ENCODE data around the gene ZYG11B.
"Not testable (repeated sequence)": the region's sequence is repeated elsewhere in the genome, so short reads cannot be mapped to it uniquely, and the experiment has no call there.

Gene ZYG11B

DNA sequence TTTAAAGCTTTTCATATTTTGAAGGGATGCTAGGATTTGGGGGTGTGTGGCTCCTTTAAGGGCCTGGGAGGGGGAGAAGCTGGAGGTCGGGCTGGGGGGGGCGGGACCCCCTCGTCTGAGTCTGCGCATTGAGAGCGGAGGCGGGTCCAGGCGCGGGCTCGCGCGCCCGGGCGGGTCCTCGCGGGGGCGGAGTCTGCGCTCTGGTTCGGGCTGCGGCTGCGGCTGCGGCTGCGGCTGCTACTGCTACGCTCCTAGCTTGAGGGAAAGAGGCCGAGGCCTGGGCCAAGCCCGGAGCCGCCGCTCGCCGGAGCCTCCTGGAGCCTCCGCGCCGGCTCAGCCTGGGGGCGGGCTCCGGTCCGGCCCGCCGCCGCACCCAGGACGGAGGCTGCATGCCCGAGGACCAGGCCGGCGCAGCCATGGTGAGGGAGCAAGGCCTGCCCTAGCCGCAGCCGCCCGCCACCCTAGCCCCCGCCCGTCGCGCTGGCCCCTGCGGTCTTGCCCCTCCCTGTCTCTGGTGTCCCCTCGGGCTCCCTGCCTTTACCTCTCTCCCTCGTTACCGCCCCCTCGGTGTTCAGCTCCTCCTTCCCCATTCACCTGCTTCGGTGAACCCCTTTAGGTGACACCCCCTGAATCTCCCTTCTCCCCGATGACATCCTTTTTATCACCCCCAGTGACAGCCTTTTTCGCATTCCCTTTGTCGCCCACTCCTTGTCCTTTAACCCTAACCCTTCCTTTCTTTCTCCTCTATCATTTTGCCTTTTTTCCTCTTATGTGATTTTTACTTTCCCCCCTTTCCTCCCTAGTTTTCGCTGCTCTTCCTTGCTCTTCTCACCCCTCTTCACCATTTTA, at the start of gene ZYG11B:
TSS of gene ZYG11B (plus strand) at position 189 of the 849 bp plus-strand sequence. CDS start at position 390, 201 bp downstream.
- peak within 1 kb of the TSS; percentile 94 for H3K4me3 ChIP-seq (ENCODE audit: low read length)
- no peak for TF ChIP-seq ZNF274 (IDR thresholded peaks at IDR 0.05; ENCODE audit: low read depth, low read length)

DNA sequence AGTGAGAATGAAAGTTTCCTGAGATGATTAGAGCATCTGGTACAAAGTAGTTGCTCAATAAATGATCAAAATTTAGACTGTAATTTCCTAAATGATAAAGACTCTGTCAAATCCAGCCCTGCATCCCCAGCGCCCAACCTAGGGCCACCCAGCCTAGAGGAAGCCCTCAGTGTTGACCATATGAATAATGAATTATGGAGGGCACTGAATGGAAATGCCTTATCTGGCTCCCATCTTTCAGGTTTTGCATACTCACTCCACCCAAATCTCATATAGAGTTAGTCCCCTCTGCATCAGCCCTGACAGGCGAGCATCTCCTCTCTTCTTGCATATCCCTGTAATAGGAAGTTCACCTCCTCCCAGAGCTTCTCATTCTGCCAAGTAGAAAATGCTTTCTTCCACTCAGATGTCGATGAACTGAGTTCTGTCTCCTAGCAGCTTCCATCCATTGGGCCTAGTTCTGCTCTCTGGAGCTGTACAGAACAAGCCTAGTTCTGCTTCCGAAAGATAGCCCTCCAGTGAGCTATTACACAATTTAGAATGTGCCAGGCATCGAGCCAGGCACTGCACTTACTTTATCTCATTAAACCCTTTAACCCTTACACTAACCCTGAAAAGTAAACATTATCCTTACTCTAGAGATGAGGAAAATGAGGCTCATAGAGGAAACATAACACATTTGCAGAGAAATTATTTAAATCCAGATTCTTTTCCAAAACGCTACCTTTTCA, 49.0 kb upstream of the ZYG11B start:
- no peak overlapping the region for H3K4me3 ChIP-seq (ENCODE audit: low read length)
- TF ChIP-seq ZNF274 (IDR thresholded peaks at IDR 0.05; ENCODE audit: low read depth, low read length), result no peak

DNA sequence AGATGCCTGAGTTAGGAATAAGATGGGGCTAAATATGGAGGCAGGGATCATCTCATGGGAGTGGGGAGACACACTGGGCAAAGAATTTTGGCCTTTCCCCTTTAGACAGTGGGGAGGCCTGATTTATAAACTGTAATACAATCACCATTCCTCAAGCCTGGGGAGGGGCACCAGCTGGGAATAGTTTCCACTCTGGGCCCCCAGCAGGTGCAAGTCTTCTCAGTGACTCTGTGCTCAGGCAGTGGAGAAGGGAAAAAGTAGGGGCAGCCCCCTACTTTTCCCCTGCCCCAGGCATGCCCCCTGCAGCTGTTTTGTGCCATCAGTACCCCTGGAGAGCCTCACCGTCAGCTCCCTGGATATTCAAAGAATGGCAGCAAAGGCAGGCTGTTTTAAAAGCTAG, 47.2 kb upstream of the ZYG11B start:
- H3K4me3 ChIP-seq (ENCODE audit: low read length), result no peak overlapping the region
- TF ChIP-seq ZNF274 (IDR thresholded peaks at IDR 0.05; ENCODE audit: low read depth, low read length), result no peak

DNA sequence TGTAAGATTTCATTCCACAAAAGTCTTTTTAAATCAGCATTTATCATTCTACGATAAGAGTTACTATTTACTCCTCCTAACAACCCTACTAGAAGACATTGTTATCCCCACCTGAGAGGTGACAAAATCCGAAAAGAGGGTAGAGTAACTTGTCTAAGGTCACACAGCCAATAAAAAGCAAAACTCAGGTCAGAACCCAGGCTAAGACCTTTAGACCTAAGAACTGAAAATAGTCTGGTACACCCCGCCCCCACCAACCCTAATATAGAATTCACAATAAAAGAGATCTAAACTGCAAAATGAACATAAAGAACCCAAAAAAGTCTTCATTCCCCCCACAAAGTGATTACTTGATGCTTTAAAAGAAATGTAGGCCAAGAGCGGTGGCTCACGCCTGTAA, 46.8 kb upstream of the ZYG11B start:
- no peak overlapping the region for H3K4me3 ChIP-seq (ENCODE audit: low read length)
- TF ChIP-seq ZNF274 (IDR thresholded peaks at IDR 0.05; ENCODE audit: low read depth, low read length), result no peak

DNA sequence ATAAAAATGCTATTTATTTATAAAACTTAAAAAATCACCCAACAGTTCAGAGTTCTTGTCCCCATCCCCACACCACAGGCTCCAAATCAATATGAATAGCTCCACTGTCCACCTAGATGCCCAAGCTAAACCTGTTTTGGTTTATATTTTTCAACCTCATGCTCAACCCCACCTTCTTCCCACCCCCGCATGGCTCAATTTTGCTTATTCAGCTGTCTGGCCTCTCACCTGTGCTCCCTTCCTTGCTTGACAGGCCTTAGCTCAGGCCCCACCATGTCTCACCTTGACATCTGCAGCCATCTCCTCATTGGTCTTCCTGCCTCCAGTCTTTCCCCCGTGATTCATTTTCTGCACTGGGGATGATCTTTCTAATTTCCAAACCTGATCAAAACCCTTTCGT, 45.9 kb upstream of the ZYG11B start:
- H3K4me3 ChIP-seq (ENCODE audit: low read length), result no peak overlapping the region

DNA sequence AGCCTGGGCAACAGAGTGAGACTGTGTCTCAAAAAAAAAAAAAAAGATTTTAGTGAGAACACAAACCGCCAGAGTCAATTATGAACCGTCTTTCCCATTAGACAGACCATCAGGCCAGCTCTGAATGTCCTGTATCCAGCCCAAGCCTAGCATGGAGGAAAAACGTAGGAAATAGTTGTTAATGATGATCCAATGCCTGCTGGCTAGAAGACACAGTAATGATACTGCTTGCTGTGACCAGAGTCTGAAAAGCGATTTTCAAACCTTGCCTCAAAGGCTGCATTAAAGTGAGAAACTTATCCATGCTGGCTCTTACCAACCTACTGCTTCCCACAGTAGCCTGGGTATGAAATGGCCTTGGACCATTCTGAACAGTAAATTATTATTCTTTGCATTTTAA, 45.1 kb upstream of the ZYG11B start:
- no peak for TF ChIP-seq ZNF274 (IDR thresholded peaks at IDR 0.05; ENCODE audit: low read depth, low read length)

More for the DNA sequence above, 45.9 kb upstream of the ZYG11B start:
- no peak for TF ChIP-seq ZNF274 (IDR thresholded peaks at IDR 0.05; ENCODE audit: low read depth, low read length)

DNA sequence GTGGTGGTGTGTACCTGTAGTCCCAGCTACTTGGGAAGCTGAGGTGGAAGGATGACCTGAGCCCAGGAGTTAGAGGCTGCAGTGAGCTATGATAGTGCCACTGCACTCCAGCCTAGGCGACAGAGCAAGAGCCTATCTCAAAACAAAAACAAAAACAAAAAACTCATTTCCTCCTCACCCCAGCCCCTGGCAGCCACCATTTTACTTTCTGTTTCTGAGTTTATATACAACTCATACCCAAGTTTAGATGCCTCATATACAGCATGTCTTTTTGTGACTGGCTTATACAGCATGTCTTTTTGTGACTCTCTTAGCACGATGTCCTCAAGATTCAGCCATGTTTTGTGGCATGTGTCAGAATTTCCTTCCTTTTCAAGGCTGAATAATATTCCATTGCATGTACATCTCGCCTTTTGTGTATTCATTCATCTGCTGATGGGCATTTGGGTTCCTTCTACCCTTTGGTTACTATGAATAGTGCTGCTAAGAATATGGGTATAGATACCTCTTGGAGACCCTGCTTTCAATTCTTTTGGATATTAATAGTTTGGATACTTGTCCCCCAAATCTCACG, 42.8 kb upstream of the ZYG11B start:
- no peak overlapping the region for H3K4me3 ChIP-seq (ENCODE audit: low read length)
- no peak for TF ChIP-seq ZNF274 (IDR thresholded peaks at IDR 0.05; ENCODE audit: low read depth, low read length)

More for the DNA sequence above, 45.1 kb upstream of the ZYG11B start:
- no peak overlapping the region for H3K4me3 ChIP-seq (ENCODE audit: low read length)

DNA sequence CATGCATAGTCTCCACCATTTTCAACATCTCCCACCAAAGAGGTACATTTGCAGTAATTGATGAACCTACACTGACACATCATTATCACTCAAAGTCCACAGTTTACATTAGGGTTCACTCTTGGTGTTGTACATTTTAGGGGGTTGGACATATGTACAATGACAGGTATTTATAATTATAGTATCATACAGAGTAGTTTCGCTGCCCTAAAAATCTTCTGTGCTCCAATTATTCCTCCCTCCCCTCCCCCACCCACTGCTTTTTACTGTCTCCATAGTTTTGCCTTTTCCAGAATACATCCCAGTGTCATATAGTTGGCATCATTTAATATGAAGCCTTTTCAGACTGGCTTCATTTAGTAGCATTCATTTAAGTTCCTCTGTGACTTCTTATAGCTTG, 41.7 kb upstream of the ZYG11B start:
- no peak for TF ChIP-seq ZNF274 (IDR thresholded peaks at IDR 0.05; ENCODE audit: low read depth, low read length)

DNA sequence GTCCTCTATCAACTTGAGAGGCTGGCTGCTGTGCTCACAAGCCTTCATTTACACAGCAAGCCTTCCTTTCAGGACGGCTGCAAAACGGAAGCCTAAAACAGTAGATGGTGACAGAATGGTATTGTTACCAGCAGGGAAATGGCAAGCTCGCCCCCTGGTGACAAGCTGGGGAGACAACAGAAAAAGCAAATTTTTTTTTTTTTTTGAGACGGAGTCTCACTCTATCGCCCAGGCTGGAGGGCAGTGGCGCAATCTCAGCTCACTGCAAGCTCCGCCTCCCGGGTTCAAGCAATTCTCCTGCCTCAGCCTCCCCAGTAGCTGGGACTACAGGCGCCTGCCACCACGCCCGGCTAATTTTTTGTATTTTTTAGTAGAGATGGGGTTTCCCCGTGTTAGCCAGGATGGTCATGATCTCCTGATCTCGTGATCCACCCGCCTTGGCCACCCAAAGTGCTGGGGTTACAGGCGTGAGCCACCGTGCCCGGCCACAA, 39.9 kb upstream of the ZYG11B start:
- H3K4me3 ChIP-seq (ENCODE audit: low read length), result not testable (repeated sequence)

More for the DNA sequence above, 41.7 kb upstream of the ZYG11B start:
- no peak overlapping the region for H3K4me3 ChIP-seq (ENCODE audit: low read length)

DNA sequence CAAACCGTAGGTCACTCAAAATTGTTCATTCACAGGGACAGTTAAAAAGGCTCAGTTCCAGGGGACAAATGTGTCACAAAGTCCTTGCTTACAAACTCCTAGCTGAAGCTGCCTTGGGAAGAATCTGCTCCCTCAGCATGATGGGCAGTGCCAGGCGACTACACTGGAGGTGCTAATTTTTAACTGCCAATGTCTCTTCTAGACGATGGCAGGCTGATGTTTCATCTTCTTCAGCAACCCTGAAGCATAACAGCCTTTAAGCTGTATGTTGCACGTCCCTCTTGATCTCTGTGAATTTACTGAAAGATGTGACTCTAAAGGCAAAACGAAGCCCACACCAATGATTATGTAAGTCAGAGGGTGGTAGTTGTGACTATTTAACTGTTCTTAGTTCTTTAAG, 39.4 kb upstream of the ZYG11B start:
- TF ChIP-seq ZNF274 (IDR thresholded peaks at IDR 0.05; ENCODE audit: low read depth, low read length), result no peak
- H3K4me3 ChIP-seq (ENCODE audit: low read length), result no peak overlapping the region

DNA sequence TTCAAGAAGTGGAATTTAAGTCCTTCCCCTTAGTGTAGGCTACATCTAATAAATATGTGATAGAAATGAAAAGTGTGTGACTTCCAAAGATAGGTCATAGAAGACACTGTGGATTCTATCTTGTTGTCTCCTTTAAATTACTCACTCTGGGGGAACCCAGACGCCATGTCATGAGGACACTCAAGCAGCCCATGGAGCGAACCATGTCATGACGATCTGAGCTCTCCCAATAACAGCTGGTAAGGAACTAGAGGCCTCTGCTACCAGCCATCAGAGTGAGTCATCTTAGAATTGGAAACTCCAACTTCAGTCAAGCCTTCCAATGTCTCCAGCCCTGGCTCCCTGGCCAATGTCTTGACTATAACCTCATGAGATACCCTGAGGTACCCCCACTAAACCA, 34.4 kb upstream of the ZYG11B start:
- no peak overlapping the region for H3K4me3 ChIP-seq (ENCODE audit: low read length)
- TF ChIP-seq ZNF274 (IDR thresholded peaks at IDR 0.05; ENCODE audit: low read depth, low read length), result no peak

DNA sequence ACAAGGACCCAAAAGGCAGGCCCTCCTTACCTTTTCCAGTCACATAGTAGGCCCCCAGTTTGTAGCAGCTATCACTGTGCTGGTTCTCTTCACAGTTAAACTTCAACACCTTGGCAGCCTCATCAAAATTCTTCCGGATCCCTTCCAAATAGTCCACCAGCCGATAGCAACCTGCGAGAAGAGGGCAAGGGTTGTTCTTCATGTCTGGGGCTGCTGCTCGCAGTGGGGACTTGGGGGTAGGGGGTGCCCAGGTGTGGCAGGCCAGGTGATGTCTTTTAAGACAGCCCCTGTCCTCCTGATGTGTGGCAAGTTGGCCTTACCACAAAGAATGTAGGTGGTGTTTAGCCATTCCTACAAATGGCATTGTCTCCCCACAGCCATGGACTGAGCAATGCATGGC, 33.6 kb upstream of the ZYG11B start:
- no peak for TF ChIP-seq ZNF274 (IDR thresholded peaks at IDR 0.05; ENCODE audit: low read depth, low read length)
- H3K4me3 ChIP-seq (ENCODE audit: low read length), result no peak overlapping the region

DNA sequence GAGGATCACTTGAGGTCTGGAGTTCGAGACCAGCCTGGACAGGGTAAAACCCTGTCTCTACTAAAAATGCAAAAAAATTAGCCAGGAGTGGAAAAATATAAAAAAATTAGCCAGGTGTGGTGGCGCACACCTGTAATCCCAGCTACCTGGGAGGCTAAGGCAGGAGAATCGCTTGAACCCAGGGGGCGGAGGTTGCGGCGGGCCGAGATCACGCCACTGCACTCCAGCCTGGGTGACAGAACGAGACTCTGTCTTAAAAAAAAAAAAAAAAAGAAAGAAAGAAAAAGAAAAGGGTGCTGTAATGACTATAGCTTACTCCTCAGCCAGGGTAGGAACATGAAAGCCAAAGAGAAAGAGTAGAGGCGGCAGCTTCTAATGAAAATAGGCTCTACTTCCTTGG, 32.9 kb upstream of the ZYG11B start:
- H3K4me3 ChIP-seq (ENCODE audit: low read length), result not testable (repeated sequence)

DNA sequence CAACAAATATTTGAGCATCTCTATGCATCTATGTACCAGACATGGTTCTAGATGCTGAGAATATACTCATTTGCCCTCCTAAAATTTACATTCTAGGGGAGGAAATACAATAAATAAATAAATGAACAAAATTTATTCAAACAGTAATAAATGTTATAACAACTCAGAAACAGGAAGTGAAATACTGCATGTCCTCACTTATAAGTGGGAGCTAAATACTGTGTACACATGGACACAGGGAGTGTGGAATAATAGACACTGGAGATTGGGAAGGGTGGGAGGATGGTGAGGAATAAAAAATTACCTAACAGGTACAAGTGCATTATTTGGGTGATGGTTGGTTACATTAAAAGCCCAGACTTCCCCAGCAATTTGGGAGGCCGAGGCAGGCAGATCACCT, 32.4 kb upstream of the ZYG11B start:
- no peak overlapping the region for H3K4me3 ChIP-seq (ENCODE audit: low read length)
- no peak for TF ChIP-seq ZNF274 (IDR thresholded peaks at IDR 0.05; ENCODE audit: low read depth, low read length)

DNA sequence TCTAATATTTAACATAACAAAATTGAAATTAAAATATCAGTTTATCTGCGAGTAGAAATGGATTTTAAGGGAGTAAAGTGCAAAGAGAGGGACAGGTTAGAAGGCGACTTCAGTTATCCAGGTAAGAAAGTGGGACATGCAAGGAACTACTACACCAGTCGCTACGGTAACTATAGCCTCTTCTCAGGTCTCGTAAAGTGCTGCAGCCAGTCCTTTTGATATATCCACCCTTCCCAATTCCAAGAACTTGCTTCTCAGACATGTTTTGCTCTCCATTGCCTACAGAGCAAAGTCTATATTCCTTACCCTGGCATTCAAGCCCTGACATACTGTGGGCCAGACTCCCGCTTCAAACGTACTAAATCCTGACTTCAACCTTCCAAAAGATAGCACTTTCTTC, 30.6 kb upstream of the ZYG11B start:
- no peak for TF ChIP-seq ZNF274 (IDR thresholded peaks at IDR 0.05; ENCODE audit: low read depth, low read length)
- no peak overlapping the region for H3K4me3 ChIP-seq (ENCODE audit: low read length)
